HCT116 (cell line): Measurements from ENCODE around the gene TEKT5. TPM values are rescaled to one million over a fixed set of nuclear protein-coding genes. Genes with fewer than 3 reads are reported as not detected.

Experiments used
- ATAC-seq: fragments of 200-7000 bp; cut with Tn5 transposase; 2 replicates; pipeline ENCODE4 v1.9.1; 2020; ENCODE audit warnings: mild to moderate bottlenecking, moderate library complexity
- BruUV-seq: library from RNA; stranded (reverse); fragments of 400-500 nt; replicated peaks from 2 replicates; lab custom pipeline; 2021; lab: Mats Ljungman, UMichigan
- CTCF ChIA-PET: fragments of 300-600 bp; sonication (Branson Sonifier 250); formaldehyde crosslinking; loops from one replicate; lab custom pipeline; 2021; ENCODE audit warnings: antibody characterized with exemption; lab: Charles Lee
- POLR2A ChIA-PET: fragments of 300-600, 350-600 bp; sonication (Branson Sonifier 250); formaldehyde crosslinking; loops from one replicate; lab custom pipeline; 2021; ENCODE audit warnings: antibody characterized with exemption; lab: Charles Lee
- RAD21 ChIA-PET, 2 experiments: fragments of 300-600 bp; sonication (Branson Sonifier 250); formaldehyde crosslinking; loops; one replicate each; lab custom pipeline; 2023; ENCODE audit warnings: low total read pairs in 2 of 2; ENCODE audit not compliant: uncharacterized antibody in 2 of 2, unreplicated experiment in 2 of 2, low non-redundant PET in 1 of 2; lab: Charles Lee
- DNase-seq: peaks from one replicate; pipeline ENCODE4 v3.0.0-alpha.2; 2010; ENCODE audit warnings: low read depth, low spot score
- H2AFZ ChIP-seq: fragments of 200-600 bp; shearing (Covaris generic), sonication (generic); 2 replicates; pipeline ENCODE4 v1.6.1; 2017; ENCODE audit warnings: low read depth, mixed run types, mixed read lengths, antibody characterized with exemption, low read length; ENCODE audit not compliant: poor library complexity, severe bottlenecking
- H3K27ac ChIP-seq: 2 replicates; pipeline ENCODE4 v1.5.1; 2012; ENCODE audit warnings: low read depth, low read length
- H3K27me3 ChIP-seq: fragments of 200-600 bp; sonication (generic); 2 replicates; pipeline ENCODE4 v1.6.1; 2016; ENCODE audit warnings: mixed run types, low read length, mixed read lengths; ENCODE audit not compliant: insufficient read depth
- H3K36me3 ChIP-seq, 2 experiments: fragments of 200-500 bp in 1 of 2; fragments of 200-600 bp in 1 of 2; sonication (Bioruptor generic) in 1 of 2; sonication (generic) in 1 of 2; 2 replicates each; pipeline versions ENCODE4 v1.5.1 to v1.6.1; 2014 to 2016; ENCODE audit warnings: low read length in 2 of 2, inconsistent platforms in 1 of 2, mixed read lengths in 1 of 2, mixed run types in 1 of 2; ENCODE audit not compliant: insufficient read depth in 2 of 2, control insufficient read depth in 1 of 2
- H3K4me1 ChIP-seq, 2 experiments: fragments of 200-600 bp in 1 of 2; sonication (generic) in 1 of 2; 2 replicates each; pipeline versions ENCODE4 v1.5.1 to v1.6.1; 2012 to 2017; ENCODE audit warnings: low read length in 2 of 2, inconsistent platforms in 1 of 2, mild to moderate bottlenecking in 1 of 2, mixed read lengths in 1 of 2, mixed run types in 1 of 2, moderate library complexity in 1 of 2; ENCODE audit not compliant: insufficient read depth in 2 of 2, control insufficient read depth in 1 of 2
- H3K4me2 ChIP-seq: fragments of 200-600 bp; sonication (generic); 2 replicates; pipeline ENCODE4 v1.6.1; 2017; ENCODE audit warnings: mixed run types, low read length, mixed read lengths
- H3K4me3 ChIP-seq, 2 experiments: fragments of 200-600 bp in 1 of 2; sonication (generic) in 1 of 2; replicated peaks in 1 of 2; 2 replicates each; pipeline ENCODE4 v1.5.1; 2011 to 2016; ENCODE audit warnings: low read length in 2 of 2, control low read depth in 1 of 2, low read depth in 1 of 2, mild to moderate bottlenecking in 1 of 2, mixed read lengths in 1 of 2, mixed run types in 1 of 2
- H3K79me2 ChIP-seq: fragments of 200-600 bp; sonication (generic); 2 replicates; pipeline ENCODE4 v1.6.1; 2017; ENCODE audit warnings: mild to moderate bottlenecking, mixed run types, low read length, moderate library complexity, mixed read lengths; ENCODE audit not compliant: insufficient read depth
- H3K9ac ChIP-seq: fragments of 200-600 bp; sonication (generic); 2 replicates; pipeline ENCODE4 v1.6.1; 2016; ENCODE audit warnings: low read length, mixed read lengths
- H3K9me2 ChIP-seq: fragments of 200-600 bp; sonication (generic), shearing (Covaris generic); 2 replicates; pipeline ENCODE4 v1.6.1; 2017; ENCODE audit warnings: mixed run types, mild to moderate bottlenecking, moderate library complexity; ENCODE audit not compliant: insufficient read depth
- H3K9me3 ChIP-seq, 2 experiments: fragments of 200-500 bp in 1 of 2; fragments of 200-600 bp in 1 of 2; sonication (Bioruptor generic) in 1 of 2; sonication (generic) in 1 of 2; 2 replicates each; pipeline ENCODE4 v1.6.1; 2014 to 2017; ENCODE audit warnings: low read length in 2 of 2, mixed read lengths in 2 of 2, inconsistent platforms in 1 of 2, low read depth in 1 of 2, mild to moderate bottlenecking in 1 of 2, mixed run types in 1 of 2, moderate library complexity in 1 of 2; ENCODE audit not compliant: control insufficient read depth in 1 of 2, insufficient read depth in 1 of 2
- H4K20me1 ChIP-seq: fragments of 200-600 bp; sonication (generic), shearing (Covaris generic); 2 replicates; pipeline ENCODE4 v1.6.1; 2017; ENCODE audit warnings: mixed run types, mild to moderate bottlenecking, moderate library complexity; ENCODE audit not compliant: insufficient read depth
- CBX3 ChIP-seq: IDR thresholded peaks from 2 replicates; pipeline ENCODE4 v1.6.1; 2012; ENCODE audit warnings: low read depth
- CTCF ChIP-seq, 3 experiments: fragments of 200-600 bp in 1 of 3; sonication (generic) in 1 of 3; IDR thresholded peaks in 2 of 3; conservative IDR thresholded peaks in 1 of 3; 2 replicates each; pipeline ENCODE4 v1.5.1; 2012 to 2017; ENCODE audit warnings: low read depth in 2 of 3, low read length in 2 of 3, antibody characterized with exemption in 1 of 3, borderline replicate concordance in 1 of 3, control low read depth in 1 of 3, mild to moderate bottlenecking in 1 of 3, mixed read lengths in 1 of 3, mixed run types in 1 of 3, moderate library complexity in 1 of 3; ENCODE audit not compliant: insufficient read depth in 1 of 3
- EGR1 ChIP-seq: IDR thresholded peaks from 2 replicates; pipeline ENCODE4 v1.6.1; 2012; ENCODE audit warnings: low read depth
- EZH2 ChIP-seq: fragments of 200-600 bp; sonication (generic); IDR thresholded peaks from 2 replicates; pipeline ENCODE4 v1.6.1; 2017; ENCODE audit warnings: antibody characterized with exemption, mixed run types
- EZH2phosphoT487 ChIP-seq: fragments of 200-600 bp; IDR thresholded peaks from 2 replicates; pipeline ENCODE4 v1.6.1; 2018; ENCODE audit warnings: antibody characterized with exemption, borderline replicate concordance
- POLR2A ChIP-seq: IDR thresholded peaks from 2 replicates; pipeline ENCODE4 v1.7.0; 2011; ENCODE audit warnings: borderline replicate concordance; ENCODE audit not compliant: insufficient read depth, insufficient read length; ENCODE audit errors: extremely low read depth
- RAD21 ChIP-seq: IDR thresholded peaks from 2 replicates; pipeline ENCODE4 v1.6.1; 2012; ENCODE audit warnings: low read depth, mild to moderate bottlenecking
- REST ChIP-seq: IDR thresholded peaks from 2 replicates; pipeline ENCODE4 v1.6.1; 2012; ENCODE audit warnings: low read depth
- ZFX ChIP-seq: fragments of 450-650 bp; IDR thresholded peaks from 2 replicates; pipeline ENCODE4 v1.6.1; 2017
- ZNF274 ChIP-seq: fragments of 200-500 bp; sonication (Bioruptor generic); IDR thresholded peaks from 2 replicates; pipeline ENCODE4 v1.6.1; 2014; ENCODE audit warnings: mild to moderate bottlenecking, low read depth, low read length, inconsistent platforms
- intact Hi-C: fragments of 100-400 bp; cut with micrococcal nuclease; formaldehyde crosslinking; loops from 2 replicates; pipeline ENCODE4 v1.10.0; 2022
- total RNA-seq: library from RNA; stranded (reverse); gene quantifications from one replicate; pipeline ENCODE4 v1.2.1, GENCODE V29; 2021; ENCODE audit not compliant: unreplicated experiment
- TF ChIP-seq, protein P1 (sequence below): IDR thresholded peaks from 2 replicates; pipeline ENCODE4 v1.6.1; 2012

Gene TEKT5
- total RNA-seq, 1 experiment from 2014 or later: 0.37 TPM

DNA sequence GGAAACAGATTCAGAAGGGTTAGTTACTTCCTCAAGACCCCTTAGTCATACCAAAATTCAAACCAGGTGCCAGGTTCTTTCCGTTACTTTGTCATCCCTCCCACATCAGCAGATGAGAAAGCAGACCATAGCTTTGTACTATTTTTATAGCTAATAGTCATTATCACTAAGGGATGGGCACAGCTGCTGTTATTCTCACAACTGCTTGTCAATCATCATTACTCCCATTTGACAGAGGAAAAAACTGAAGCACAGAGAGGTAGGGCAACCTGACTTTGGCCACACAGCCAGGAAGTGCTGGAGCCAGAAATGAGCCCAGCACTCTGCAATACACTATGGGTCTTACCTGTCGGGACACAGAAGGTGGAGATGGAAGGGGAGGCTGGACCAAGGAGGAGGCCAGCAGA is 30.0 kb downstream of the TEKT5 start:
- POLR2A ChIA-PET: no interaction called here
- no peaks in the 10 kb centered on the region for H3K4me1 ChIP-seq
- H3K9me2 ChIP-seq: no peaks in the 10 kb centered on the region
- H3K27me3 ChIP-seq: no peaks in the 10 kb centered on the region
- TF ChIP-seq EZH2phosphoT487 (no peak), ZNF274 (no peak), EGR1 (no peak), REST (no peak), POLR2A (no peak), CBX3 (no peak), EZH2 (no peak), ZFX (no peak), CTCF (IDR thresholded peaks at IDR 0.05 in 2 of 3, conservative IDR thresholded peaks at IDR 0.05 in 1 of 3; ENCODE audit: borderline replicate concordance in 1 of 3, insufficient read depth in 1 of 3, low read depth in 2 of 3, low read length in 2 of 3) (no peak), RAD21 (no peak)
- TF ChIP-seq, protein P1, sequence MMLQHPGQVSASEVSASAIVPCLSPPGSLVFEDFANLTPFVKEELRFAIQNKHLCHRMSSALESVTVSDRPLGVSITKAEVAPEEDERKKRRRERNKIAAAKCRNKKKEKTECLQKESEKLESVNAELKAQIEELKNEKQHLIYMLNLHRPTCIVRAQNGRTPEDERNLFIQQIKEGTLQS: no peak
- TF ChIP-seq, all 23 proteins: peak for 0
- DNase-seq: no peak
- ChIA-PET CTCF (no interaction called here), RAD21 (no interaction called here)
- no peak overlapping the region for H3K4me3 ChIP-seq
- H4K20me1 ChIP-seq: no peaks in the 10 kb centered on the region
- no TSS peak for BruUV-seq
- H3K9ac ChIP-seq: no peak overlapping the region
- no peak overlapping the region for H2AFZ ChIP-seq
- intact Hi-C loops: loop anchor here (5.0 kb wide), 1 partner anchor 253 kb away; no protein-coding TSS in a partner anchor
- no peak for ATAC-seq
- no peaks in the 10 kb centered on the region for H3K79me2 ChIP-seq
- no peaks in the 10 kb centered on the region for H3K36me3 ChIP-seq
- no peak overlapping the region for H3K4me2 ChIP-seq
- no peak overlapping the region for H3K27ac ChIP-seq
- H3K9me3 ChIP-seq: no peaks in the 10 kb centered on the region
